ENCODE data around the gene OR52B6.

GRCh38 chr11:5620651-5621521, 40.2 kb downstream of the OR52B6 start:
- TF ChIP-seq POLR2A (IDR thresholded peaks at IDR 0.05), result no peak
- TF ChIP-seq, protein P1, sequence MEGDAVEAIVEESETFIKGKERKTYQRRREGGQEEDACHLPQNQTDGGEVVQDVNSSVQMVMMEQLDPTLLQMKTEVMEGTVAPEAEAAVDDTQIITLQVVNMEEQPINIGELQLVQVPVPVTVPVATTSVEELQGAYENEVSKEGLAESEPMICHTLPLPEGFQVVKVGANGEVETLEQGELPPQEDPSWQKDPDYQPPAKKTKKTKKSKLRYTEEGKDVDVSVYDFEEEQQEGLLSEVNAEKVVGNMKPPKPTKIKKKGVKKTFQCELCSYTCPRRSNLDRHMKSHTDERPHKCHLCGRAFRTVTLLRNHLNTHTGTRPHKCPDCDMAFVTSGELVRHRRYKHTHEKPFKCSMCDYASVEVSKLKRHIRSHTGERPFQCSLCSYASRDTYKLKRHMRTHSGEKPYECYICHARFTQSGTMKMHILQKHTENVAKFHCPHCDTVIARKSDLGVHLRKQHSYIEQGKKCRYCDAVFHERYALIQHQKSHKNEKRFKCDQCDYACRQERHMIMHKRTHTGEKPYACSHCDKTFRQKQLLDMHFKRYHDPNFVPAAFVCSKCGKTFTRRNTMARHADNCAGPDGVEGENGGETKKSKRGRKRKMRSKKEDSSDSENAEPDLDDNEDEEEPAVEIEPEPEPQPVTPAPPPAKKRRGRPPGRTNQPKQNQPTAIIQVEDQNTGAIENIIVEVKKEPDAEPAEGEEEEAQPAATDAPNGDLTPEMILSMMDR (IDR thresholded peaks at IDR 0.05), result no peak

All from body of pancreas (tissue), 4 donors.